ENCODE measurements around the gene SKAP1. TPM values are rescaled to one million over a fixed set of nuclear protein-coding genes. Genes with fewer than 3 reads are reported as not detected.
A peak's percentile ranks its signal among the peaks of the same experiment; 100 is the strongest.
"Not testable (repeated sequence)": the region's sequence is repeated elsewhere in the genome, so short reads cannot be mapped to it uniquely, and the experiment has no call there.

Gene SKAP1
- total RNA-seq, 2 experiments from 2014 or later = 1.2 TPM; not detected in 1

DNA sequence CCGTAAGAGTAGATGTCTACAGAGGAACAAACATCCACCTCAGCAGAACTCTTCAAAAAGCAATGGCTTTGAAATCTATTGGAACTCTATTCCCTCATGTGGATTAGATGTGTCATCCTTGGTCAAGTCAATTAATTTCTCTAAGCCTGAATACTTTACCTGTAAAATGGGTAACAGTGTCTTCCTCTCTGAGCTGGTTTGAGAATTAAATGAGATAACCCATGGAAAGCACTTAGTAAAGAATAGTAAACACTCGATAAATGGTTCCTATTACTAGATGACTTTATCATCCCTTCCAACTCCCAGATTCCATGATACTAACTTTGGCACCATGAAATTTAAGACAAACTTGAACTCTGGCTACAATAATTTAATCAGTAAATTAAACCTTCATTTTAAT lies 89.1 kb downstream of the SKAP1 start:
- H3K4me3 ChIP-seq (ENCODE audit: low read depth, low read length, poor library complexity, severe bottlenecking) = no peak overlapping the region
- ChIA-PET POLR2A (no interaction called here), CTCF (ENCODE audit: unreplicated experiment) (no interaction called here)
- no peaks in the 10 kb centered on the region for H4K20me1 ChIP-seq (ENCODE audit: insufficient read depth, low read length)
- no peak for DNase-seq (ENCODE audit: low spot score)
- H3K79me2 ChIP-seq (ENCODE audit: insufficient read depth, low read depth, low read length) = no peaks in the 10 kb centered on the region
- TF ChIP-seq, protein P1, sequence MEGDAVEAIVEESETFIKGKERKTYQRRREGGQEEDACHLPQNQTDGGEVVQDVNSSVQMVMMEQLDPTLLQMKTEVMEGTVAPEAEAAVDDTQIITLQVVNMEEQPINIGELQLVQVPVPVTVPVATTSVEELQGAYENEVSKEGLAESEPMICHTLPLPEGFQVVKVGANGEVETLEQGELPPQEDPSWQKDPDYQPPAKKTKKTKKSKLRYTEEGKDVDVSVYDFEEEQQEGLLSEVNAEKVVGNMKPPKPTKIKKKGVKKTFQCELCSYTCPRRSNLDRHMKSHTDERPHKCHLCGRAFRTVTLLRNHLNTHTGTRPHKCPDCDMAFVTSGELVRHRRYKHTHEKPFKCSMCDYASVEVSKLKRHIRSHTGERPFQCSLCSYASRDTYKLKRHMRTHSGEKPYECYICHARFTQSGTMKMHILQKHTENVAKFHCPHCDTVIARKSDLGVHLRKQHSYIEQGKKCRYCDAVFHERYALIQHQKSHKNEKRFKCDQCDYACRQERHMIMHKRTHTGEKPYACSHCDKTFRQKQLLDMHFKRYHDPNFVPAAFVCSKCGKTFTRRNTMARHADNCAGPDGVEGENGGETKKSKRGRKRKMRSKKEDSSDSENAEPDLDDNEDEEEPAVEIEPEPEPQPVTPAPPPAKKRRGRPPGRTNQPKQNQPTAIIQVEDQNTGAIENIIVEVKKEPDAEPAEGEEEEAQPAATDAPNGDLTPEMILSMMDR (conservative IDR thresholded peaks at IDR 0.05; ENCODE audit: low read length) = no peak
- TF ChIP-seq EZH2phosphoT487 (IDR thresholded peaks at IDR 0.05; ENCODE audit: borderline replicate concordance, low read depth, low read length) = no peak
- no peak overlapping the region for H3K4me2 ChIP-seq (ENCODE audit: low read length)
- BruUV-seq (replicated peaks) = no TSS peak
- intact Hi-C loops (cut with micrococcal nuclease; ENCODE audit: unreplicated experiment) = no loop called here
- no peak overlapping the region for H2AFZ ChIP-seq (ENCODE audit: low read length)
- no peak overlapping the region for H3K27ac ChIP-seq (ENCODE audit: low read depth, low read length, poor library complexity, severe bottlenecking)
- no peaks in the 10 kb centered on the region for H3K9me2 ChIP-seq (ENCODE audit: insufficient read depth, low read length)
- no peaks in the 10 kb centered on the region for H3K9me3 ChIP-seq (ENCODE audit: low read length)
- H3K36me3 ChIP-seq (ENCODE audit: insufficient read depth, low read length) = no peaks in the 10 kb centered on the region
- no peaks in the 10 kb centered on the region for H3K4me1 ChIP-seq (ENCODE audit: insufficient read depth, low read length, poor library complexity, severe bottlenecking)

DNA sequence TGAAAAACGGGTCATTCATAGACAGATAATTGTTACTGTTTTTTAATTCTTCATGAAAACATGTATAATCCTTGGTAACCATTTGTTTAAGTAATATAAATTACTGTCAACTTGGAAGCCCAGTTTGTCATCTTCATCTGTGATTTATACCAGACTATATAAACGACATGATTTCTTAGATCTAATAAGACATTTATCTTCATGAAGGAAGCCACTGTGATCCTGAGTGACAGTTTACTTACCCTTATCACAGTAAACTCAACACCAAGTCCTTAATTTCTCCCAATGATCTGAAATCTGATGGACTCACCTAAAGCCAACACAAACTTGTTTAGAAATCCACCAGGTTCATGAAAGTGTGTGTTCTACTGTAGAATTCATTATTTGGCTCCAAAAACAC lies 91.3 kb downstream of the SKAP1 start:
- Histone ChIP-seq H3K27ac (ENCODE audit: low read depth, low read length, poor library complexity, severe bottlenecking) (no peak overlapping the region), H4K20me1 (ENCODE audit: insufficient read depth, low read length) (no peaks in the 10 kb centered on the region), H2AFZ (ENCODE audit: low read length) (no peak overlapping the region), H3K4me1 (ENCODE audit: insufficient read depth, low read length, poor library complexity, severe bottlenecking) (no peaks in the 10 kb centered on the region), H3K4me2 (ENCODE audit: low read length) (no peak overlapping the region), H3K4me3 (ENCODE audit: low read depth, low read length, poor library complexity, severe bottlenecking) (no peak overlapping the region), H3K9me3 (ENCODE audit: low read length) (no peaks in the 10 kb centered on the region), H3K36me3 (ENCODE audit: insufficient read depth, low read length) (no peaks in the 10 kb centered on the region), H3K9me2 (ENCODE audit: insufficient read depth, low read length) (no peaks in the 10 kb centered on the region), H3K79me2 (ENCODE audit: insufficient read depth, low read depth, low read length) (no peaks in the 10 kb centered on the region)
- CTCF ChIA-PET (ENCODE audit: unreplicated experiment) = no interaction called here
- DNase-seq (ENCODE audit: low spot score) = no peak
- BruUV-seq (replicated peaks) = no TSS peak
- no peak for TF ChIP-seq EZH2phosphoT487 (IDR thresholded peaks at IDR 0.05; ENCODE audit: borderline replicate concordance, low read depth, low read length)
- TF ChIP-seq, protein P1 (conservative IDR thresholded peaks at IDR 0.05; ENCODE audit: low read length) = no peak
- POLR2A ChIA-PET = no interaction called here
- intact Hi-C loops (cut with micrococcal nuclease; ENCODE audit: unreplicated experiment) = no loop called here

DNA sequence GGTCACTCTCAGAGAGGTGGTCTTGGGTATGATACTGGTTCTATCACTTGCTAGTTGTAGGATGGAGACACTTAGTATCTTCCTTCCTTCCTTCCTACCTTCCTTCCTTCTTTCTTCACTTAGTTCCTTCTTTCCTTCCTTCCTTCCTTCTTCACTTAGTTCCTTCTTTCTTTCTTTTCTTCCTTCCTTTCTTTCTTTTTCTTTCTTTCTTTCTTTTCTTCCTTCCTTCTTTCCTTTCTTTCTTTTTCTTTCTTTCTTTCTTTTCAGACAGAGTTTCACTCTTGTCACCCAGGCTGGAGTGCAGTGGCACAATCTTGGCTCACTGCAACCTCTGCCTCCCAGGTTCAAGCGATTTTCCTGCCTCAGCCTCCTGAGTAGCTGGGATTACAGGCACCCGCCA lies 92.1 kb downstream of the SKAP1 start:
- intact Hi-C loops (cut with micrococcal nuclease; ENCODE audit: unreplicated experiment); POLR2A ChIA-PET; H3K36me3 ChIP-seq (ENCODE audit: insufficient read depth, low read length); BruUV-seq (replicated peaks); H4K20me1 ChIP-seq (ENCODE audit: insufficient read depth, low read length); H3K4me2 ChIP-seq (ENCODE audit: low read length); H3K79me2 ChIP-seq (ENCODE audit: insufficient read depth, low read depth, low read length); H3K4me3 ChIP-seq (ENCODE audit: low read depth, low read length, poor library complexity, severe bottlenecking); H2AFZ ChIP-seq (ENCODE audit: low read length); H3K9me2 ChIP-seq (ENCODE audit: insufficient read depth, low read length); H3K9me3 ChIP-seq (ENCODE audit: low read length); CTCF ChIA-PET (ENCODE audit: unreplicated experiment); DNase-seq (ENCODE audit: low spot score); H3K27ac ChIP-seq (ENCODE audit: low read depth, low read length, poor library complexity, severe bottlenecking); H3K4me1 ChIP-seq (ENCODE audit: insufficient read depth, low read length, poor library complexity, severe bottlenecking): not testable (repeated sequence)
- TF ChIP-seq, protein P1 (conservative IDR thresholded peaks at IDR 0.05; ENCODE audit: low read length) = 0 out of 2 replicates have a peak, but pooled peaks have one; percentile 21

All from OCI-LY7 (cell line).